Lower leg skin (tissue), 3 donors: ENCODE measurements around the gene AK5.

ENCODE experiments used
- POLR2A ChIP-seq, 2 donors: fragments of 450-650 bp; IDR thresholded peaks; one replicate each; pipeline ENCODE4 v1.6.1; 2016 to 2017; ENCODE audit warnings: antibody characterized with exemption in 2 of 2, mild to moderate bottlenecking in 1 of 2, moderate library complexity in 1 of 2
- TF ChIP-seq, protein P1 (sequence below), 3 donors: fragments of 450-650 bp; IDR thresholded peaks; one replicate each; pipeline ENCODE4 v1.5.1; 2016; ENCODE audit warnings: antibody characterized with exemption in 3 of 3, mild to moderate bottlenecking in 3 of 3, moderate library complexity in 2 of 3

DNA sequence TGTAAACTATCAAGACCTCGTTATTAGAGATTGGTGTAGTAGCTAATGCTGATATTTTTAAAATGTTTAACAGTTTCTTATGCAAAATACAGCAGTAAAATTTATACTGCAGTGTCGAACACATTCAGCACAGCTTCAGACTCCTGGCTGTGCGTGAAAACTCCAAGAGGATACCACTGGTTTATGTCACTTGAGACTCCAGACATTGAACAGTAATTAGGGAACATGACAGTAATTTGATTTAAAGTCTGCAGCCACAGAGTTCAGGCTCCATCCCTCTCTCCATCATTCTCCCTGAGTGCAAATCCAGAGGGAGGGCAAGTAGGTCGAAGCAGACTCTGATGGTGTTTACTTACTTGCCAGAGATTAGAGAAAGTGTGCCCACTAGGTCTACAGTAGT, 94.2 kb downstream of the AK5 start:
- TF ChIP-seq, protein P1, sequence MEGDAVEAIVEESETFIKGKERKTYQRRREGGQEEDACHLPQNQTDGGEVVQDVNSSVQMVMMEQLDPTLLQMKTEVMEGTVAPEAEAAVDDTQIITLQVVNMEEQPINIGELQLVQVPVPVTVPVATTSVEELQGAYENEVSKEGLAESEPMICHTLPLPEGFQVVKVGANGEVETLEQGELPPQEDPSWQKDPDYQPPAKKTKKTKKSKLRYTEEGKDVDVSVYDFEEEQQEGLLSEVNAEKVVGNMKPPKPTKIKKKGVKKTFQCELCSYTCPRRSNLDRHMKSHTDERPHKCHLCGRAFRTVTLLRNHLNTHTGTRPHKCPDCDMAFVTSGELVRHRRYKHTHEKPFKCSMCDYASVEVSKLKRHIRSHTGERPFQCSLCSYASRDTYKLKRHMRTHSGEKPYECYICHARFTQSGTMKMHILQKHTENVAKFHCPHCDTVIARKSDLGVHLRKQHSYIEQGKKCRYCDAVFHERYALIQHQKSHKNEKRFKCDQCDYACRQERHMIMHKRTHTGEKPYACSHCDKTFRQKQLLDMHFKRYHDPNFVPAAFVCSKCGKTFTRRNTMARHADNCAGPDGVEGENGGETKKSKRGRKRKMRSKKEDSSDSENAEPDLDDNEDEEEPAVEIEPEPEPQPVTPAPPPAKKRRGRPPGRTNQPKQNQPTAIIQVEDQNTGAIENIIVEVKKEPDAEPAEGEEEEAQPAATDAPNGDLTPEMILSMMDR (IDR thresholded peaks at IDR 0.05) = no peak
- no peak for TF ChIP-seq POLR2A (IDR thresholded peaks at IDR 0.05)
